ENCODE data around the gene ACTN4. TPM values are rescaled to one million over a fixed set of nuclear protein-coding genes. Genes with fewer than 3 reads are reported as not detected.
"Not testable (repeated sequence)": the region's sequence is repeated elsewhere in the genome, so short reads cannot be mapped to it uniquely, and the experiment has no call there.

Gene ACTN4
- total RNA-seq: 315 and 728 TPM in 2 replicates

DNA sequence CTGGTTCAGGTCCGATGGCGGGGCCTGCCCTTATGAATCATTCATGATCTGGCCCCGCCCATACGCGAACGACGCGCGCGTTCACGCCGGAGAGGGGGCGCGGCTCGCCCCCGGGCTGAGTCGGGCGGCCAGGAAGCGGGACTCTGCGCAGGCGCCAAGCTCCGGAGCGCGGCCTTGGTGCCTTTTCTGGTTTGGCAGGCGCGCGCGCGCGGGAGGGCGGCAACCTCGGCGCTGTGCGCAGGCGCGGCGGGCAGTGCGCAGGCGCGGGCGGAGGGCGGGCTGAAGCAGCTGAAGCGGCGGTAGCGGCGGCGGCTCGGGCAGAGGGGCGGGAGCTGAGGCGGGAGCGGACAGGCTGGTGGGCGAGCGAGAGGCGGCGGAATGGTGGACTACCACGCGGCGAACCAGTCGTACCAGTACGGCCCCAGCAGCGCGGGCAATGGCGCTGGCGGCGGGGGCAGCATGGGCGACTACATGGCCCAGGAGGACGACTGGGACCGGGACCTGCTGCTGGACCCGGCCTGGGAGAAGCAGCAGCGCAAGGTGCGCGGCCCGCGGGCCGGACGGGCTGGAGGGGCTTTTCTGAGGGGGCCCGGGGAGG is at the start of gene ACTN4:
Gene ACTN4, plus strand, starts transcription at position 282 of the 598 bp plus-strand sequence. Its CDS starts 97 bp downstream, at position 379.
- peak; percentile 98 for DNase-seq

DNA sequence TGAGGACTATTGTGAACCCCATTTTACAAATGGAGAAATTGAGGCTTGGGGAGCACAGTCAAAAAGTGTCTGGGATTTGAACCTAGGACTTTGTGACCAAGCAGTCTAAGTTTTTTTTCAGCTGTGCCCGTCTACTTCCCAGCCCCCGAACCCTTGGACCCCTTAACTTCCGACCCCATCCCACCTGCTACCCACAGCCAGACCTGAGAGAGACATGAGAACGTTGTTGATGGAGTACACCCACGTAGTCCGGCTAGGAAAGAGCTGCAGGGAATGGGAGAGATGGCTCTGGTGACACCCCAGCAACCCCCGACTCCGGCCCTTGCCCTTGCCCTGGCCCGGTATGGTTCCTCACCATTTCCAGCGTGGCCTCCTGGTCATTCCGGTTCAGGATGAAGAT is 47.7 kb upstream of the ACTN4 start:
- DNase-seq: no peak

DNA sequence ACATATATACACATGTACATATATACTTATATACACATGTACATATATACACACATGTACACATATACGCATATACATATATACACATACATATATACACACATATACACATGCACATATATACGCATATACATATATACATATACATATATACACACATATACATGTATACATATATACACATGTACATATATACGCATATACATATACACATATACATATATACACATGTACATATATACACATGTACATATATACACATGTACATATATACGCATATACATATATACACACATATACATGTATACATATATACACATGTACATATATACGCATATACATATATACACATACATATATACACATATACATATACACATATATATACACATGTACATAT is 44.6 kb upstream of the ACTN4 start:
- not testable (repeated sequence) for DNase-seq

DNA sequence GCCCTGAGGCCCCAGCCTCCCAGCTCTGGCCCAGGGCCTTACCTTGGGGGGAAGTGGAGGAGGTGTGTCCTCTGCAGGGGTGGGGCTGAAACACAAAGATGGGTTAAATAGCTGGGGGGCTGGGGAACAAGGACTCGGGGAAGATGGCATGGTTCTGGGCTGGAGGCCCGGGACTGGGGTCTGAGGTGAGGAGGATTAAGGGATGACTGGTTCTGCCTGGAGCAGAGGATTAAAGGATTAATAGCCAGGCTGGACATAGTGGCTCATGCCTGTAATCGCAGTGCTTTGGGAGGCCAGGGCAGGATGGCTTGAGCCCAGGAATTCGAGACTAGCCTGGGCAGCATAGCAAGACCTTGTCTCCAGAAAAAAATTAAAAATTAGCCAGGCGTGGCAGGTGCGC is 41.3 kb upstream of the ACTN4 start:
- no peak for DNase-seq

DNA sequence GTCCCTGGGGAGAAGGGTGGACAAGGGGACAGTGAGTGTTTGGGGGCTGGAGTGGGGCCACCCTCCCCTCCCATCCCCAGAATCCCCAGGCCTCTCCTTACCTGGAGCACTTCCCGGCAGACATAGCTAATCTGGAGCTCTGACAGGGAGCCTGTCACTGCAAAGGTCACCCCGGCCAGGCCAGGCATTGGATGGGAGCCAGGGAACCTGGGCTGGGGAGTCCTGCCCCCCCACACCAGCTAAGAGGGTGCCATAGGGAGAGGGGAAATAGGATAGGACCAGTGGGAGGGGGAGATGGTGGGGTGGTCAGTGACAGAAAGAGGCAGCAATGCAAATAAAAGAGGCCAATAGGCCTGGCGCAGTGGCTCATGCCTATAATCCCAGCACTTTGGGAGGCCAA is 33.2 kb upstream of the ACTN4 start:
- no peak for DNase-seq

DNA sequence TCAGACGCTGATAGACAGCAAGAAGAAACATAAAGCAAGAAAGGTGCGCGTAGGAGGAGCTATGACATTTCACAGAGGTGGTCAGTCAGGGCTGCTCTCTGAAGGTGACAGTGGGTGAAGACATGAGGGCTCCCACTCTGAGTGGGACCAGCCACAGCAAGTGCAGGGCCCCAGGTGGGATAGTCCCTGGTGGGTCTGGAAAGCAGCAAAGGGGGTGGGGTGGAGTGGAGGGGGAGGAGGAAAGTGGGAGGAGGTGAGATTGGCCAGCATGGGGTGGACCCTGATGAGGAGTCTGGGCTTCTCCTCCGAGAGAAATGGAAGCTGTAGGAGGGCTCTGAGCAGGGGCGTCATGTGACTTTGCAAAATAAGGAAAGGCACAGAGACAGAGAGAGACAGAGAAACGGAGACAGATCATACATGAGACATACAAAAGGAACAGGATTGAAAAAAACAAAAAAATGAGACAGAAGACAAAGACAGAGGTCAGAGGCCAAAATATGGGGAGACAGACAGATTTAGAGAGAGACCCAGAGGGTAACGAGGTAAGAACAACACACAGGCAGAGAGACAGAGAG is 32.4 kb upstream of the ACTN4 start:
- DNase-seq: no peak

DNA sequence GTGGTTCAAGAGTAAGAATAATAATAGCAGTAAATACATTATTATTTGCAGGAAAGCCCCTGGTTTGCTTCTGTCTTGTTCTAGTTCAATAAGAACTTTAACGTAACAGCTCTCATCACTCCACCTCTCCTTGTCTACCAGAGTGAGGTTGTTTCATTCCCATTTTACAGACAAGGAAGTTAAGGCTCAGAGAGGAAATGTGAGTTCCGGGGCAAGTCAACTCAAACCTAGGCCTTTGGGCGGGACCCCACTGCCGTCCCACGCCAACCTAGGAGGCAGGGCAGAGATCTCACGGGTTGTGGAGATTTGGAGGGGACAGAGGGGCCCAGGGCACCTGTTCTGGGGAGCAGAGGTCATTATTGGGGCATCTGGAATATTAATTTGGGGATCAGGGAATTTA is 31.2 kb upstream of the ACTN4 start:
- no peak for DNase-seq

DNA sequence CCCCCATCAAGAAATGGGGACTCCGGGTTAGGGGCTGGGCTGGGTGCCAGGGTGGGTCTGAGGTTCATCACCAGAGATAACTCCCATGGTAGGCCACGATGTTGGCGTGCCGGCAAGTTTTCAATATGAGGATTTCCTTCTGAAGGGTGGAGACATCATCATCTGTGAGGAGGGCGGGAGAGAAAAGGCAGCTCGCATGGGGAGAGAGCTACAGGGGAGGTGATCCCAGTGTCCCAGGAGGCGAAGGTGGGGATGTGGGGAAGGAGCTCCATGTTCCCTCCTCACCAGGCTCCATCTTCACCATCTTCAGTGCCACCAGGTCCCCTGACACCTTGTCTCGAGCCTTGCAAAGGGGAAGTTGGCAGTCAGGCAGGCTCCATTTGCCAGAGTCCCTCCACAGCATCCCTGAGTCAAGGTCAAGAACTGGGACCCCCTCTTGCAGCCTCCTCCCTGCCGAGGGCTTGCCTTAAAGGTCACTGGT is 30.1 kb upstream of the ACTN4 start:
- no peak for DNase-seq

DNA sequence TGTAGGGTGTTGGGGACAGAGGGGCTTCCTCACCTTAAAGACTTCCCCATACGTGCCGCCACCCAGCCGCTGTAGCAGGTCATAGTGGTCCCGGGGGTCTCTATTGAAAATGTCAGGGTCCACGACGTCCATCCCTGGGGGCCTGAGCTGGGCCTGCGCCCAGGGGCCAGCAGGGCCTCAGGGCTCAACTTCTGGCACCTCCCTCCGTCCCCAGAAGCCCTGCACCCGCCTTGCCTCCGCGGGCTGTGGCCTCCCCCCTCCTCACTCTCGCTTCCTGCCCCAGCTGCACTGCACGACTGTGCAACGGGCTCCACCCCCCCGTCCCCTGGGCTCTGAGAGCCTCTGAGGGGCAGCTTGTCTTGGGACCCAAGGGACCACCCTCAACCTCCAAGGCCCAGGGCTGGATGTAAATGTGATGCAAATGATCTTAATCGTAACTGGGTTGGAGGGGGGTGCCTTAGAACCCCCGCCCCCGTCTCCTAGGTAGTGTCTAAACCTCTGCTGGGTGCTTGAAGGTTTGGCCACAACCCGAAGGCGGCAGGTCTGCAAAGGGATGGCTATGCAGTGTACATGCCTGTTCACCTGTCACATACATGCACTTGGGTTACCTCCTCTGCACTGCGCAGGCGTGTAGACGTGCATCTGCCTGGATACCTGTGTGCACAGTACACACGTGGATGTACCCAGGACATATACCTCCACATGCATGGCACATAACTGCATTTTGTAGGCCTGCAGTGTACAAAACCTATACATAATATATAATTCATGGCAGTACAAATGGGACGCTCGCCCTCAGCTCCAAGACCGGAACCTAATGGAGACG is 29.5 kb upstream of the ACTN4 start, which contains the start of gene MAP4K1:
Gene MAP4K1, minus strand, starts transcription at position 190 of the 826 bp plus-strand sequence. Its CDS starts 58 bp downstream, at position 132.
- no peak for DNase-seq

DNA sequence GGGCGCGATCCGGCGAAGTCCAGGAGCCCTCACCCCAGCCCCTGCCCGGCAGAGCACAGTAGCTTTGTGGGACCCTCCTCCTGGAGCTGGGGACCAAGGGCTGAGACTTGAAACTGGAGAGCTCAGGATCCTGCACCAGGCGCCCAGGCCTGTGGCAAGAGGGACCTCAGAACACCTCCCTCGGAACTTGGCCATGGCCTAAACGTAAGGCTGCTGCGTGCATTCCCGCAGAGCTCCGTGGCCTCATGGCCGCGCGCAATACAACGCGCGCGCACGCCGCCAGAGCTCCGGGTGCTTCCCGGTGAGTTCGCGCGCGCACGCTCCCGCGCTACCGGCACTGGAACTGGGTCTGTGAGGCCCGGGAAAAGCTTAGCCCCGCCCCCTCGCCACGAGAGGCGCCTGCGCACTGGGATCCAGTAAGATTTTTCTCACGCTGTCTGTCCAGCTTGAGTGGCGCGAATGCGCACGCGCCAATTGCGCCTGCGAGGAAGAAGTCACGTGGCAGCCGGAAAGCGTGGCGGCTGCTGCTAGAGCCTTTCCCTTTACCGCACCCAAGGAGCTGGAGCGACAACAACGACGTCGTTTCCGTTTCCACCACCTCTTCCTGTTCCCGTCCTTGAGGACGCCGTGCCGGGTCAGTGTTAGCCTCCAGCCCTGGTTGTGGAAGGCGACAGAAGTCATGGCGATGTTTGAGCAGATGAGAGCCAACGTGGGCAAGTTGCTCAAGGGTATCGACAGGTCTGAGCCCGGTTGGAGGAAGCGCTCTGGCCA is 28.7 kb upstream of the ACTN4 start, which contains the start of gene EIF3K:
Gene EIF3K, plus strand, starts transcription at position 599 of the 771 bp plus-strand sequence. Its CDS starts 81 bp downstream, at position 680.
- DNase-seq: peak; percentile 99

DNA sequence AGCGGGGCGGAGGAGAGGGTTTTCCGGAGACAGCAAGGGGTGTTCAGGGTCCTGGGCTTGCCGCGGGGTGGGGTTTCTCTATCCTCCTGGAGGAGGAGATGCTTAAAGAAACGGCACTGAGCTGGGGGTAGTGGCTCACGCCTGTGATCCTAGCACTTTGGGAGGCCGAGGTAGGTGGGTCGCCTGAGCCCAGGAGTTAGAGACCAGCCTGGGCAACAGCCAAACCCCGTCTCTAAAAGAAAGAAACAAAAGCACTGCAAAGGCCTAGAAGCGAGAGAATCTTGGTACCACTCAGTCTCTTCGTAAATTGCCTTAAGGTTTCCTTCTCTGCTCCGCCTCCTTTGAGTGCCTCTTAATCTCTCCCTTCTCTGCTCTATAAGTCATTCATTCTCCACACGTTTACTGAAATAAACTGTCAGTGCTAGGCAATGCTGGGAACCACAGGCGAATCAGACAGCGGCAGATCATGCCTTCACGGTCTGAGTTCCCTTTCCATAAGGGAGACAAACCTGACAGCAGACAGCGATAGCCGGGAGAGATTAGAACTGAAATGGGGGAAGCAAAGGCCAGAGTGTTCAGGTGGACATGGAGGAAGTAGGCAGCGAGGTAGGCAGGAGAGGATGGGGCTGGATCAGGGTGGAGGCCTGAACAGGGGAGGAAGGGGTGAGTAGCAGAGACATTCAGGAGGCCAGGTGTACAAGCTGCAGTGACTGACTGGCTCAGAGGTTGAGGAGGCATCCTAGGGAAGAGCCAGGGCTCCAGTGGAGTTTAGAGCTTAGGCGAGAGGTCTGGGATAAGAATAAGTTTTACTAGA is 27.9 kb upstream of the ACTN4 start:
- DNase-seq: no peak

DNA sequence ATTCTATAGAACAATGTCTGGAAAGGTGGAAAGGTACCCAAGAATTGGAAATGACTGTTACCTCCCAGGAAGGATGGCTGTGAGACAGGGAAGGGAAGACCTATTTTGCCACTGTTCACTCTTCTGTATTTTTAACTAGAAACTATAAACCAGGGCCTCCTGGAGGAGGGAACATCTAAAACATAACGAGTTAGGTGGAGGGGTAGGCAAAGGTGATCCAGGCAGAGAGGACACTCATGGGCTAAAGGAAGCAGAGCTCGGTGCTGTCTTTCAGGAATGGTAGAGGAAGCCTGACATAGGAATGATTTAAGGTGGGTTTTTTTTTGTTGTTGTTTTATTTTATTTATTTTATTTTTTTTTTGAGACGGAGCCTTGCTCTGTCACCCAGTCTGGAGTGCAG is 22.6 kb upstream of the ACTN4 start:
- no peak for DNase-seq

DNA sequence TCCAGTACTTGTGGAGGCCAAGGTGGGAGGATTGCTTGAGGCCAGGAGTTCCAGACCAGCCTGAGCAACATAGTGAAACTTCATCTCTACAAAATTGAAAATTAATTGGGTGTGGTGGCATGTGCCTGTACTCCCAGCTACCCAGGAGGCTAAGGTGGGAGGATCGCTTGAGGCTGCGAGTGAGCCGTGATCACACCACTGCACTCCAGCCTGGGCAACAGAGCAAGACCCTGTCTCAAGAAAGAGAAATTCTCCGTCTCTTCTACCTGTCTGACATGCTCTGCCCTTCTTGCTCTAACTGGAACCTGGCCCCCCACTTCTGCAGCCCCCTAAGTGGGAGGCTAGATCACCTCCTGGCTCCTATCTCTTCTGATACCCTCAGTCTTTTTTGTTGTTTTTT is 21.0 kb upstream of the ACTN4 start:
- DNase-seq: no peak

DNA sequence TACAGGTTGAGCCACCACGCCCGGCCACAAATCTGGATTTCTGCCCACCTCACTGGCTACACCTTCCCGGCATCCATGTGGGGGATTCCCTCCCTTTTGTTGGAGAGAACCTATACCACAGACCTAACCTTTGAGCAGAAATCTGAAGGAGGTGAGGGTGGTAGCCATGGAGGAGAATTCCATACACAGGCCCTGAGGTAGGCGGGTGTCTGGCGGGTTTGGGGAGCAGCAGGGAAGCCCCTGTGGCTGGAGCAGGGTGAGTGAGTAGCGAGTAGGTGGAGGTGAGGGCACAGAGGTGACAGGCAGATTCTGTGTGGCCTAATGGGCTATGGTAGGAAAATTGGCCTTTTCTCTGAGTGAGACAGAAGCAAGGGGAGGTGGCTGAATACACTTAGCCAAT is 17.9 kb upstream of the ACTN4 start:
- DNase-seq: no peak

DNA sequence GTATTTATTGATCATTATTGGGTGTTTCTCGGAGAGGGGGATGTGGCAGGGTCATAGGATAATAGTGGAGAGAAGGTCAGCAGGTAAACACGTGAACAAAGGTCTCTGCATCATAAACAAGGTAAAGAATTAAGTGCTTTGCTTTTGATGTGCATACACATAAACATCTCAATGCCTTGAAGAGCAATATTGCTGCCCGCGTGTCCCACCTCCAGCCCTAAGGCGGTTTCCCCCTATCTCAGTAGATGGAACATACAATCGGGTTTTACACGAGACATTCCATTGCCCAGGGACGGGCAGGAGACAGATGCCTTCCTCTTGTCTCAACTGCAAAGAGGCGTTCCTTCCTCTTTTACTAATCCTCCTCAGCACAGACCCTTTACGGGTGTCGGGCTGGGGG is 16.1 kb upstream of the ACTN4 start:
- not testable (repeated sequence) for DNase-seq

DNA sequence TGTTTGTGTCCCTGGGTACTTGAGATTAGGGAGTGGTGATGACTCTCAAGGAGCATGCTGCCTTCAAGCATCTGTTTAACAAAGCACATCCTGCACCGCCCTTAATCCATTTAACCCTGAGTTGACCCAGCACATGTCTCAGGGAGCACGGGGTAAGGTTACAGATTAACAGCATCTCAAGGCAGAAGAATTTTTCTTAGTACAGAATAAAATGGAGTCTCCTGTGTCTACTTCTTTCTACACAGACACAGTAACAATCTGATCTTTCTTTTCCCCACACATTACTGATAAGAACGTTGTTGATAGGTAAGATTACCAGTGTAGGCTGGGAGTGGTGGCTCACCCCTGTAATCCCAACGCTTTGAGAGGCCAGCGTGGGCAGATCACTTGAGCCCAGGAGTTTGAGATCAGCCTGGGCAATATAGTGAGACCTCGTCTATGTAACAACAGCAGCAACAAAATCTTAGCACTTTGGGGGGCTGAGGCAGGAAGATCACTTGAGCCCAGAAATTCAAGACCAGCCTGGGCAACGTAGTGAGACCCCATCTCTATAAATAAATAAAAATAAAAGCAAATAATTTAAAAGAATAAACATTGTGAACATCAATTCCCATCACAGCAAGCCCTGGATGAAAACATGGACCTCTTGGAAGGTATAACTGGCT is 15.5 kb upstream of the ACTN4 start:
- DNase-seq: not testable (repeated sequence)

DNA sequence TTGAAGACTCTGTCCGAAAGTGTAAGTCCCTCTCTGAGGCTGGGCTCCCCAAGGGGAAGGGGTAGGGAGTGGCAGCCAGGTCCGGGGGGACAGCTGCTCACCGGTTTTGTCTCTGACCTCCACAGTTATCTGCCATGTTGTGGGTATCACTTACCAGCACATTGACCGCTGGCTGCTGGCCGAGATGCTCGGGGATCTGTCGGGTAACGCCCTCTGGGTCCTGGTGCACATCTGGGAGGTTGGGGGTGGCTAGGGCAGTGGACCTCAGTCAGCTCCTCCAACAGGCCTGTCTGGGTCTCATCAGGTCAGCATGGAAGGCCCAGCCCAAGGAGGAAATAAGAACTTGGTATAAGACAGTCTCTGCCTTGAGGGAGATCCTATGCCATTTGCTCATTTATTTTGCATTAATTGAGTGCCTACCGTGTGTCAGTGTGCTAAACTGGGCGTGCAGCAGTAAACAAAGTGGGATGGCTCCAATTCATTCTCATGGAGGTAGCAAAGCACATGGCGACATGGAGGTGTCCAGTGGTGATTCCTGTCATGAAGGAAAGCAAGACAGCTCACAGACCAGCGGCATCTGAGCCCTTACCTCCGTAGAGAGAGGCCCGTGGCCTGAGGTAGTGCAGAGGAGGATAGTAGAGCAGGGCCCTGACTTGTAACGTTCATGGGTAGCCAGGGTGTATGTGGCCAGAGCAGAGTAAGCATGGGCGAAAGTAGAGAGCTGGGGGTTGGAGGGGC is 14.8 kb upstream of the ACTN4 start:
- DNase-seq: no peak

DNA sequence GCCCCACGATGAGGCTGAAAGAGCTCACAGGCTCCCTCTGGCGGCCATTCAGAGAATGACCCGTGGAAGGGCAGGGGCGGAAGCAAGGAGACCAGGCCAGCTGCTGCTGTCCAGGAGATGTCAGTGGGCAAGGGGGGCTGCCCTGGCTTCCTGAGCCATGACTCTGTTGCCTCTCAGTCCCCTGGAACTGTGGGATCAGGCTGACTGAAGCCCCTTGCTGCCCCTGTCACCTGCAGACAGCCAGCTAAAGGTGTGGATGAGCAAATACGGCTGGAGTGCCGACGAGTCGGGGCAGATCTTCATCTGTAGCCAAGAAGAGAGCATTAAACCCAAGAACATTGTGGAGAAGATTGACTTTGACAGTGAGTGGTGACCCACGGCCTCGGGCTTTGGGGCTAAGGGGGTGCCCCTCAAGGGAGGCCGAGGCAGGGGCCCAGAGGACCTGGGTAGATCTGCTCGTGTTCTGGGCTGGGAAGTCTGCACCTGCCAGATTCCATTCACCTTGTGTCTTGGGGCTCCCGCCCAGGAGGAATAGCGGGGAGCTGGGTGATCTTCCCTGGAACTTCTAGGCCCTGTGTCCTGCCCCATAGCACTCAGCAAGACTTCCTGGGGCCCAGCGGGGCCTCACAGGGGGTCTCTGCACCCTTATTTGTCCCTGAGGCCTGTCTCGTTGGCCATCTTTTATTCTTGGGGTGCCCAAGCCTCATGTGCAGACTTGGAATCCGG is 12.5 kb upstream of the ACTN4 start:
- peak; percentile 76 for DNase-seq

DNA sequence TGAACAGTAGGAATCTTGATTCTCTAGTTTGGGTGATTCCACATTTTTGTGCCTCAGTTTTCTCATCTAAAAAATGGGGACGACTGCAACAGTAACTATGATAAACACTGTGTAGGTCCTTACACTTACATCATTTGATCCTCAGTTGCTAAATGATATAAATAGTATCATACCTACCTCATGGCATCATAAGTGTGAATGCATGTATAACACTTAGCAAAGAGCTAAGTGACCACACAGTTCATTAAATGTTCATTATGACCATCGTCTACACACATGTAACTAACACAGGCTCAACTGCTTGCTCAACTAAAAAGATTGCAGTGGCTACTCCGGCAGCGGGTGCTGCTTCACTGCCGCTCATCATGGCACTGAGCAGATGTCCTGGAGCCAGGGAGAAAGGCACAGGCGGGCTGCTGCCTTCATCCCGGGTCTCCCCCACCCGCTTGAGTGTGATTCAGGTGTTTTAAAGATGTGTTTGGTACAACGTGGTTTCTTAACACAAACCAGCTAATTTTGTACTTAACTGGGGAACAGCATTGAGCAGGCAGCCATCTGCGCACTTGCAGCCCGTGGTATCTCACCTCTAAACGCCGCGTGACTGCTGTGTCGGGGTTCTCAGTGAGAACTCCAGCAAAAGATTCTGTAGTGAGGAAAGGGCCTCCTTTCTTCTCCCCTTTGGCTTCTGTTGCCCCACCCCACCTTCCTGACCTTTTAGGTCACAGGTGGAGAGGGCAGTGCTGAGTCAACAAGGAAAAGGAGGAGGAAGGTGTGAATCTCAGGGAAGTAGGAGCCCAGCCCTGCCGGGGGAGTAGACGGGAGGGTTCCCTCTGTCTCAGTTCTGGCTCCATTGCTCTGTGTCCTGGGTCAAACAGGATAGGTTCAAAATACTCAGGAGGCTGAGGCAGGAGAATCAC is 11.7 kb upstream of the ACTN4 start:
- DNase-seq: no peak

Data from dermis blood vessel endothelial cell (primary cell).